ENCODE results near the gene TUBE1.

DNA sequence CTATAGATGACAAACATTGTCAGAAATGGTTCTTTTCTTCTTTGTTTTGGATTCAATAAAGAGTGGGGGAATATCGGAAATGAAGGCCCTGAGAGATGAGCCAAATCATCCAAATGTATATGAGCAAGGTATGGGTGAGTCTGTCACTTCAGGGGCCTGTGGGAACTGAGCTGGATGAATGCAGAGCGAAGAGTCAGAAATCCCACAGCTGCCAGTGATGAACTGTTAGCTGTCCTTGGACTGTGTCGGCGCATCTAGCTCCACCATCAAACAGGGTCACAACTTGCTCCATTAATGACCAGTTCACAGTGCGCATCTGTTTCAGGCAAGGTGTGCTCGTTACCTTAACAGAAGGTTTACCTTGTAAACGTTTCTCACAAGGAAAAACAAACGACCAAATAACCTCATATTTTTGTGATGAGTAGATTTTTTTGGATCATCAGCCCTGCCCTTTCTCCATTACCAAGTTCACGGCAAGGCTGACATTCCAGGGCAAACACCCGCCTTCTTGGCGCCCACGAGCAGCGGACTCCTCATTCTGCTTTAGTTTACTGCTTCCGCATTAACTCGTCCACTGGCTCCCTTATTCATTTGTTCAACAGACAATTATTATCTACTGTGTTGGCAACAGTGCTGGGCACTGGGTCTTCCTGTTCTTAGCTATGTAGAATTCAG is 48.4 kb downstream of the TUBE1 start:
- no peak for TF ChIP-seq EZH2 (IDR thresholded peaks at IDR 0.05; ENCODE audit: insufficient read depth, poor library complexity, severe bottlenecking)
- no peak for TF ChIP-seq EZH2phosphoT487 (IDR thresholded peaks at IDR 0.05; ENCODE audit: insufficient read depth, low read depth)
